Ramos (cell line): ENCODE data around the gene HDAC4.

Experiments
- in situ Hi-C: fragments of 300-500 bp; cut with MboI; formaldehyde crosslinking; loops from one replicate; pipeline ENCODE4 v1.14.3; 2022; ENCODE audit warnings: low sequenced_read_pairs; ENCODE audit not compliant: unreplicated experiment

The HDAC4 gene

GRCh38 chr2:239093952-239094351, 306.9 kb downstream of the HDAC4 start:
- in situ Hi-C loops: no loop called here

- in situ Hi-C loops: no loop called here
These were observed 307.3 kb downstream of the HDAC4 start for GRCh38 chr2:239093542-239093941.

- in situ Hi-C loops: no loop called here
These were observed 308.1 kb downstream of the HDAC4 start for GRCh38 chr2:239092571-239093294.

GRCh38 chr2:239089884-239090283, 310.9 kb downstream of the HDAC4 start:
- in situ Hi-C loops: no loop called here

- in situ Hi-C loops: no loop called here
These were observed 313.6 kb downstream of the HDAC4 start for GRCh38 chr2:239087046-239087710.

- in situ Hi-C loops: no loop called here
These were observed 314.3 kb downstream of the HDAC4 start for GRCh38 chr2:239086325-239087020.

GRCh38 chr2:239085201-239085992, 315.4 kb downstream of the HDAC4 start:
- in situ Hi-C loops: no loop called here

- in situ Hi-C loops: no loop called here
These were observed 316.8 kb downstream of the HDAC4 start for GRCh38 chr2:239084007-239084406.

GRCh38 chr2:239082425-239082824, 318.4 kb downstream of the HDAC4 start:
- in situ Hi-C loops: no loop called here

GRCh38 chr2:239081622-239082021, 319.2 kb downstream of the HDAC4 start:
- in situ Hi-C loops: no loop called here

GRCh38 chr2:239081046-239081445, 319.8 kb downstream of the HDAC4 start:
- in situ Hi-C loops: no loop called here

GRCh38 chr2:239079671-239080294, 321.0 kb downstream of the HDAC4 start:
- in situ Hi-C loops: no loop called here

GRCh38 chr2:239078128-239078924, 322.5 kb downstream of the HDAC4 start:
- in situ Hi-C loops: no loop called here

GRCh38 chr2:239077260-239077659, 323.6 kb downstream of the HDAC4 start:
- in situ Hi-C loops: no loop called here

GRCh38 chr2:239075918-239076758, 324.7 kb downstream of the HDAC4 start:
- in situ Hi-C loops: no loop called here

GRCh38 chr2:239073745-239074530, 326.9 kb downstream of the HDAC4 start:
- in situ Hi-C loops: no loop called here

GRCh38 chr2:239073270-239073669, 327.6 kb downstream of the HDAC4 start:
- in situ Hi-C loops: no loop called here

- in situ Hi-C loops: no loop called here
These were observed 328.0 kb downstream of the HDAC4 start for GRCh38 chr2:239072786-239073185.
